Natural killer cell treated with Interleukin-12 subunit alpha and Interleukin-12 subunit beta and Interleukin-15 and Interleukin-18, amount 100 ng/mL, for 72 hours (primary cell): ENCODE results near the gene KAT6B. TPM values are rescaled to one million over a fixed set of nuclear protein-coding genes. Genes with fewer than 3 reads are reported as not detected.
A peak's percentile ranks its signal among the peaks of the same experiment; 100 is the strongest.

Experiments used
- ATAC-seq, 2 donors: fragments of 150-1000 bp; cut with Tn5 transposase in 1 of 2; sonication (Bioruptor Pico), chemical (Tn5 transposase) in 1 of 2; 2 replicates each; pipeline ENCODE4 v1.10.0; 2021
- DNase-seq: peaks from one replicate; pipeline ENCODE4 v3.0.0; 2022; ENCODE audit warnings: low spot score
- H3K27ac Mint-ChIP-seq, 2 donors: 1 replicate in 1 of 2; 2 replicates in 1 of 2; pipeline ENCODE4 v1.8.0; 2022; ENCODE audit warnings: mixed read lengths in 2 of 2, mild to moderate bottlenecking in 1 of 2, moderate library complexity in 1 of 2
- H3K27me3 Mint-ChIP-seq, 2 donors: 1 replicate in 1 of 2; 2 replicates in 1 of 2; pipeline ENCODE4 v1.8.0; 2022; ENCODE audit warnings: mixed read lengths in 2 of 2
- H3K36me3 Mint-ChIP-seq: one replicate; pipeline ENCODE4 v1.8.0; 2022; ENCODE audit warnings: mixed read lengths
- H3K4me1 Mint-ChIP-seq, 2 donors: 1 replicate in 1 of 2; 2 replicates in 1 of 2; pipeline ENCODE4 v1.8.0; 2022; ENCODE audit warnings: low read depth in 2 of 2, mixed read lengths in 2 of 2, mild to moderate bottlenecking in 1 of 2
- H3K4me3 Mint-ChIP-seq: one replicate; pipeline ENCODE4 v1.8.0; 2022; ENCODE audit warnings: mixed read lengths
- H3K9me3 Mint-ChIP-seq: 2 replicates; pipeline ENCODE4 v1.8.0; 2022; ENCODE audit warnings: mixed read lengths
- total RNA-seq, 2 donors: library from RNA; stranded (reverse); gene quantifications; one replicate each; pipeline ENCODE4 v1.2.3, GENCODE V29; 2022

KAT6B gene
- total RNA-seq, 2 donors from 2014 or later: 26.7 to 27.9 TPM

GRCh38 chr10:74957285-74957961 lies 131.0 kb downstream of the KAT6B start:
- Mint-ChIP-seq H3K4me1 (peaks cover 28% of the 10 kb centered on the region in 2 donors), H3K36me3 (no peaks in the 10 kb centered on the region), H3K27ac (peak overlapping the region in 1 of 2 donors; percentile 58), H3K27me3 (no peaks in the 10 kb centered on the region), H3K4me3 (no peak overlapping the region), H3K9me3 (no peaks in the 10 kb centered on the region)
- DNase-seq: no peak
- ATAC-seq: no peak

- Mint-ChIP-seq H3K27me3 (no peaks in the 10 kb centered on the region), H3K4me3 (no peak overlapping the region), H3K4me1 (peaks cover 28 to 30% of the 10 kb centered on the region in 2 donors), H3K36me3 (no peaks in the 10 kb centered on the region), H3K27ac (no peak overlapping the region), H3K9me3 (no peaks in the 10 kb centered on the region)
- DNase-seq: no peak
- no peak for ATAC-seq
Observed at GRCh38 chr10:74958316-74958715, 131.9 kb downstream of the KAT6B start.

- Mint-ChIP-seq H3K27me3 (no peaks in the 10 kb centered on the region), H3K36me3 (peaks cover 4% of the 10 kb centered on the region), H3K4me3 (no peak overlapping the region), H3K4me1 (peaks cover 39 to 41% of the 10 kb centered on the region in 2 donors), H3K9me3 (no peaks in the 10 kb centered on the region), H3K27ac (no peak overlapping the region)
- DNase-seq (no peak), ATAC-seq (no peak)
Observed at GRCh38 chr10:74960670-74961069, 134.3 kb downstream of the KAT6B start.

GRCh38 chr10:74962517-74962916 lies 136.1 kb downstream of the KAT6B start:
- ATAC-seq: no peak
- no peaks in the 10 kb centered on the region for H3K9me3 Mint-ChIP-seq
- H3K27me3 Mint-ChIP-seq: no peaks in the 10 kb centered on the region
- peaks cover 9% of the 10 kb centered on the region for H3K36me3 Mint-ChIP-seq
- H3K27ac Mint-ChIP-seq: no peak overlapping the region
- no peak for DNase-seq
- H3K4me3 Mint-ChIP-seq: no peak overlapping the region
- H3K4me1 Mint-ChIP-seq: peaks cover 30 to 35% of the 10 kb centered on the region in 2 donors

- H3K4me3 Mint-ChIP-seq: peak overlapping the region; percentile 57
Observed at GRCh38 chr10:74963549-74963948, 137.1 kb downstream of the KAT6B start.

GRCh38 chr10:74967911-74968666 lies 141.7 kb downstream of the KAT6B start:
- DNase-seq: no peak
- H3K27me3 Mint-ChIP-seq: no peaks in the 10 kb centered on the region
- H3K27ac Mint-ChIP-seq: peak overlapping the region; percentile 84 to 94
- ATAC-seq: no peak
- peaks cover 39 to 50% of the 10 kb centered on the region in 2 donors for H3K4me1 Mint-ChIP-seq
- H3K4me3 Mint-ChIP-seq: peak overlapping the region; percentile 74
- peaks cover 9% of the 10 kb centered on the region for H3K36me3 Mint-ChIP-seq
- no peaks in the 10 kb centered on the region for H3K9me3 Mint-ChIP-seq

More at GRCh38 chr10:74963549-74963948, 137.1 kb downstream of the KAT6B start:
- Mint-ChIP-seq H3K27me3 (no peaks in the 10 kb centered on the region), H3K9me3 (no peaks in the 10 kb centered on the region), H3K4me1 (peaks cover 35 to 45% of the 10 kb centered on the region in 2 donors), H3K36me3 (peaks cover 9% of the 10 kb centered on the region), H3K27ac (peak overlapping the region; percentile 58 to 93)
- peak; percentile 61 for DNase-seq
- ATAC-seq: peak; percentile 53 to 62

- H3K36me3 Mint-ChIP-seq: peaks cover 9% of the 10 kb centered on the region
- H3K27me3 Mint-ChIP-seq: no peaks in the 10 kb centered on the region
- no peaks in the 10 kb centered on the region for H3K9me3 Mint-ChIP-seq
- H3K4me3 Mint-ChIP-seq: peak overlapping the region; percentile 74
- DNase-seq (no peak), ATAC-seq (no peak)
- peaks cover 34 to 44% of the 10 kb centered on the region in 2 donors for H3K4me1 Mint-ChIP-seq
- peak overlapping the region; percentile 84 to 94 for H3K27ac Mint-ChIP-seq
Observed at GRCh38 chr10:74968667-74969061, 142.3 kb downstream of the KAT6B start.

- Mint-ChIP-seq H3K27me3 (no peaks in the 10 kb centered on the region), H3K4me1 (peaks cover 32 to 41% of the 10 kb centered on the region in 2 donors), H3K4me3 (peak overlapping the region; percentile 9), H3K27ac (peak overlapping the region; percentile 84 to 94), H3K9me3 (no peaks in the 10 kb centered on the region), H3K36me3 (peaks cover 9% of the 10 kb centered on the region)
- no peak for ATAC-seq
- DNase-seq: no peak
Observed at GRCh38 chr10:74969093-74969492, 142.7 kb downstream of the KAT6B start.

- peak overlapping the region; percentile 84 to 94 for H3K27ac Mint-ChIP-seq
- no peaks in the 10 kb centered on the region for H3K27me3 Mint-ChIP-seq
- DNase-seq (no peak), ATAC-seq (no peak)
- H3K9me3 Mint-ChIP-seq: no peaks in the 10 kb centered on the region
- H3K4me3 Mint-ChIP-seq: peak overlapping the region; percentile 9
- peaks cover 31 to 37% of the 10 kb centered on the region in 2 donors for H3K4me1 Mint-ChIP-seq
- H3K36me3 Mint-ChIP-seq: peaks cover 9% of the 10 kb centered on the region
Observed at GRCh38 chr10:74969530-74969929, 143.1 kb downstream of the KAT6B start.

- Mint-ChIP-seq H3K9me3 (no peaks in the 10 kb centered on the region), H3K27ac (no peak overlapping the region), H3K4me1 (peaks cover 41 to 44% of the 10 kb centered on the region in 2 donors), H3K27me3 (no peaks in the 10 kb centered on the region), H3K36me3 (peaks cover 16% of the 10 kb centered on the region), H3K4me3 (no peak overlapping the region)
- no peak for ATAC-seq
- DNase-seq: no peak
Observed at GRCh38 chr10:74973741-74974392, 147.5 kb downstream of the KAT6B start.

- Mint-ChIP-seq H3K4me3 (no peak overlapping the region), H3K4me1 (peaks cover 36 to 37% of the 10 kb centered on the region in 2 donors), H3K27ac (peak overlapping the region in 1 of 2 donors; percentile 95), H3K9me3 (no peaks in the 10 kb centered on the region), H3K27me3 (no peaks in the 10 kb centered on the region), H3K36me3 (peaks cover 16% of the 10 kb centered on the region)
- DNase-seq (no peak), ATAC-seq (no peak)
Observed at GRCh38 chr10:74975758-74976157, 149.4 kb downstream of the KAT6B start.

GRCh38 chr10:74976565-74976964 lies 150.2 kb downstream of the KAT6B start:
- ATAC-seq (no peak), DNase-seq (no peak)
- Mint-ChIP-seq H3K27ac (peak overlapping the region; percentile 88 to 95), H3K9me3 (no peaks in the 10 kb centered on the region), H3K4me3 (no peak overlapping the region), H3K36me3 (peaks cover 16% of the 10 kb centered on the region), H3K27me3 (no peaks in the 10 kb centered on the region), H3K4me1 (peaks cover 36 to 40% of the 10 kb centered on the region in 2 donors)

- Mint-ChIP-seq H3K9me3 (no peaks in the 10 kb centered on the region), H3K36me3 (peaks cover 18% of the 10 kb centered on the region), H3K27ac (peak overlapping the region; percentile 88 to 95), H3K27me3 (no peaks in the 10 kb centered on the region), H3K4me3 (peak overlapping the region; percentile 79), H3K4me1 (peaks cover 38 to 42% of the 10 kb centered on the region in 2 donors)
- ATAC-seq (no peak), DNase-seq (no peak)
Observed at GRCh38 chr10:74977072-74977471, 150.7 kb downstream of the KAT6B start.
